NCI-H1048 (cell line): ENCODE measurements around the gene OR52R1.
"Not testable (repeated sequence)": the region's sequence is repeated elsewhere in the genome, so short reads cannot be mapped to it uniquely, and the experiment has no call there.

Source experiments
- DNase-seq: peaks from one replicate; lab custom pipeline; 2025; lab: John Stamatoyannopoulos, UW

OR52R1 gene

DNA sequence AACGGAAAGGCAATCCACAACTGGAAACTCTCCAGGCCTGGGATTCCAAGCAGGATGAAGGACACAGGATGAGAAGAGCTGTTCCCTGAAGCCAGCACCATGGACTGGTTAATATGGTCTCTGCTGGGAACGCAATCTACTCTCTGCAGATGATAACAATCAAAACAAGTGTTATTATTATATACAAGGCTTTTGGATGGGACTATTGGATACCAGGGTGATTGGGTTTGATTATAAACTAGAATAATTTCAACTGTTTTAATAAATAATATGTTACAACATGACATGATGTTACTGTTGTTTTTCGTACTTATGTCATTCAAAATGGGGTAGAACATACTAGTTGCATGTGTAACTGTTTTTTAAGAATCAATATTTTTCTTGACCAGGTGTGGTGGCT lies at the start of gene OR52R1:
OR52R1 (minus strand) TSS at position 101 of the 400 bp plus-strand sequence; CDS start at position 101, 0 bp downstream.
- no peak for DNase-seq

- no peak for DNase-seq
Observed at GRCh38 chr11:4851033-4851432, 46.9 kb upstream of the OR52R1 start.

GRCh38 chr11:4848908-4849532 lies 44.8 kb upstream of the OR52R1 start, which contains the start of gene OR51S1:
OR51S1 (minus strand) TSS chr11:4849208; CDS start chr11:4849208, 0 bp downstream.
- DNase-seq = no peak

- no peak for DNase-seq
Observed at GRCh38 chr11:4839851-4840549, 35.8 kb upstream of the OR52R1 start.

DNA sequence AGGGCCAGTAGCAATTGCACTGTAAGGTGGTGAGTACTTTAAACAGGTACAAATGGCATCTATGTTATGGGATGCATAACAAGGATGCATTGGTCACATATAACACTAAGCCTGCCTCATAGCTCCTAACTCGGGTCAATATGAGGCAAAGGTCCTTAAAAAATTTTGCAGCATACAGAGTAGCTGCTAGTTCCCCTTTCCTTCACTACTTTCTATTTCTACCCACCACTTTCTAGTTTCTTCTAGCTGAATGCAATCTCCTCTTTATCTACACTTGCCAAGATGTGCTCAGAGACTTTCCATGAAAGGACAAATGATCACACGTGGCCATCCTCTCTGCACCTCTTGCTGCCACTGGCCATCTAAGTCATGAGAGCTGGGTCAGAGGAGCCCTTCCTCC lies 26.7 kb upstream of the OR52R1 start:
- no peak for DNase-seq

- no peak for DNase-seq
Observed at GRCh38 chr11:4830346-4830745, 26.2 kb upstream of the OR52R1 start.

DNA sequence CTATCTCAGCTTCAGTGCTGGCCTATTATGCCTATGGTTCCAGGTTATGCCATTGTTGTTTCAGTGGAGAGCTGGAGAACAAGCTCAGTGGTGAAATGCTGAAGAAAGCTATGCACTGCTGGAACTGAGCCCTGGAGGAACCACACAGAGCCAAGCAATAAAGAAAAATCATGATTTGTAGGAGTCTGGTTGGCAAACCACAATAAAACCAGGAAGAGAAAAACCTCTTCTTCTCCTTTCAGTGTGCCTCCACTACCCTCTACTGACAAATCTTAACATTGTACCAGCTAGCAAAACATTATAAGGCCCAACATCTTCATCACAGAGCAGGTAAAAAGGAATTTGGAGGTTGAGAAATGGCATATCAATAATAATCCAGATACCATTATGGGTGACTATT lies 22.2 kb upstream of the OR52R1 start:
- no peak for DNase-seq

DNA sequence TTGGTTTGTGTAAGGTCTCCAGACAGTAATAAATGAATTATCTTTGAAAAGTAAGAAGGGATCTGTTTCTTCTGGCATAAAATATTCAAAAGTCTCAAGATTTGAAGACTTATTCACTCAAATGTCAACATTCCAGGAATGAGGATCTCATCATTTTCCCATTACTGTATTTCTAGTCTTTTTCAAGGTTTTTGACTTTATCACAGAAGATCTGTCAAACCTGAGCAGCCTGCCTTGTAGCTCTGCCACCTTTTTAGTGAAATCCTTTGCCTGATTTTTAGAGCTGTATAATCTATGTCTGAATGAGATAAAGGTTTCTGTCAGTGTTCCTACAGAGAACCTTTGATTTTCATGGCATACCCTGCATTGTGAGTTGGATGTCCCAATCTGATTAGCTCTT lies 21.0 kb upstream of the OR52R1 start:
- DNase-seq = no peak

DNA sequence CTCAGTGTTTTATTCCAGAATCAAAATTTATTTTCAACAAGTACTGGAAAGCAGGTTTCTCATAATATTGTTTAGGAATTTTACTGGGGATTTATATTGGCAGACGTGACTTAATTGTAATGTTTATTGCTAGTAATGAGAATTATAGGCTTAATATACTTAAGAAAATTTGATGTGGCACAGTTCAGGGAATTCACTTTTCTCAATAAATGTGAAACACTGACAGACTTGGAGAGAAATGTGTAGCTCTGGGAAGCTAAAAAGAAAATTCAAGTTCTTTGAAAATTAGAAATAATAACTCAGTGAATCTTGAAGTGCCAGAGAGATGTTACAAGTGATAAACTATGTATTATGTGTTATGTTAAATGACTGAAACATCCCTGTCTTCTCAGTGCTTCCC lies 16.8 kb upstream of the OR52R1 start, which contains the start of gene OR51F2:
OR51F2 (plus strand) TSS at position 301 of the 400 bp plus-strand sequence. CDS start 101 bp downstream, outside the sequence.
- DNase-seq = no peak

- no peak for DNase-seq
Observed at GRCh38 chr11:4809246-4809645, 5.1 kb upstream of the OR52R1 start.

- DNase-seq = no peak
Observed at GRCh38 chr11:4808476-4808875, 4.3 kb upstream of the OR52R1 start.

DNA sequence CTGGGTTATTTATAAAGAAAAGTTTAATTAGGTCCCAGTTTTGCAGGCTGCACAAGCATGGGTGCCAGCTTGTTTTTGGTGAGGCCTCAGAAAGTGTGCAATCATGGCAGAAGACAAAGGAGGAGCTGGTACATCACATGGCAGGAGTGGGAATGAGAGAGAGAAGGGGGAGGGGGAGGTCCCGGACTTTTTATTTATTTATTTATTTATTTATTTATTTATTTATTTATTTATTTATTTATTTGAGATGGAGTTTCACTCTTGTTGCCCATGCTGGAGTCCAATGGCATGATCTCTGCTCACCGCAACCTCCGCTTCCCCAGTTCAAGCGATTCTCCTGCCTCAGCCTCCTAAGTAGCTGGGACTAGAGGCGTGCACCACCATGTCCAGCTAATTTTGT lies 2.9 kb downstream of the OR52R1 start:
- not testable (repeated sequence) for DNase-seq

- no peak for DNase-seq
Observed at GRCh38 chr11:4798427-4799183, 5.6 kb downstream of the OR52R1 start.

GRCh38 chr11:4797206-4797605 lies 7.0 kb downstream of the OR52R1 start:
- no peak for DNase-seq

DNA sequence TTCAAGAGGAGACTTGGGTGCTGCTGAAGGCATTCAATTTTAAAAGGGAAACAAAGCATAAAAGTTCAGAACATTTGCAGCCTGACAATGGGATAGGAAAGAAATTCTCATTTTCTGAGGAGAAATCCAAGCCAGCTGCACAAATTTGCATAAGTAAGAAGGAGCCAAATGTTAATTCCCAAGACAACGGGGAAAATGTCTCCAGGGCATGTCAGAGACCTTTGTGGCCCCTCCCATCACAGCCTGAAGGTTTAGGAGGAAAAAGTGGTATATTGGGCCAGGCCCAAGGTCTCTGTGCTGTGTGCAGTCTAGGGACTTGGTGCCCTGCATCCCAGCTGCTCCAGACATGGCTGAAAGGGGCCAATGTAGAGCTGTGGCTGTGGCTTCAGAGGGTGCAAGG lies 21.7 kb downstream of the OR52R1 start:
- no peak for DNase-seq

GRCh38 chr11:4769838-4770237 lies 34.3 kb downstream of the OR52R1 start, which contains the start of gene OR51F1:
OR51F1 (minus strand) TSS chr11:4769938; CDS start chr11:4769938, 0 bp downstream.
- no peak for DNase-seq

GRCh38 chr11:4768094-4768493 lies 36.1 kb downstream of the OR52R1 start:
- no peak for DNase-seq

- DNase-seq = no peak
Observed at GRCh38 chr11:4766420-4767043, 37.6 kb downstream of the OR52R1 start.

GRCh38 chr11:4763096-4763495 lies 41.1 kb downstream of the OR52R1 start:
- DNase-seq = no peak
